NCI-H2029 (cell line): Measurements from ENCODE around the gene KIF13A.
"Not testable (repeated sequence)": the region's sequence is repeated elsewhere in the genome, so short reads cannot be mapped to it uniquely, and the experiment has no call there.

ENCODE experiments used
- DNase-seq: peaks from one replicate; lab custom pipeline; 2025; lab: John Stamatoyannopoulos, UW

KIF13A gene

DNA sequence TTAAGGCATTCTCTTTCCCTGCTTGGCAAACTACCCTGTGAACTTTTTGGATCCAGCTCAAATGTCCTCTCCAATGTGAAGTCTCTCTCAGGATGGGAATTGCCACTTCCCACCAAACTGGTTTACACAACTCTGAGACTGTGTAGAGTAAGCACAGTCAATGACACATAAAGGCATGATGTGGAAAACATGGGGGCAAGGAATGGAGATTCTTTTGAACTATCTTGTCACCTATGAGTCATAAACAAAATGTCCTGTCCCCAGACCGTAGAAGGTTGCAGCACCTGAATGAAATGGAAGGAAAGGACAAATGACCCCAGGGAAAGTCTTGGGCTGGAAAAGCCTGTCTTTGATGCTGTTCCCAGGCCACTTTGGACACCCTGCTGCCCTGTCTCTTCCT lies 11.0 kb upstream of the KIF13A start:
- no peak for DNase-seq

DNA sequence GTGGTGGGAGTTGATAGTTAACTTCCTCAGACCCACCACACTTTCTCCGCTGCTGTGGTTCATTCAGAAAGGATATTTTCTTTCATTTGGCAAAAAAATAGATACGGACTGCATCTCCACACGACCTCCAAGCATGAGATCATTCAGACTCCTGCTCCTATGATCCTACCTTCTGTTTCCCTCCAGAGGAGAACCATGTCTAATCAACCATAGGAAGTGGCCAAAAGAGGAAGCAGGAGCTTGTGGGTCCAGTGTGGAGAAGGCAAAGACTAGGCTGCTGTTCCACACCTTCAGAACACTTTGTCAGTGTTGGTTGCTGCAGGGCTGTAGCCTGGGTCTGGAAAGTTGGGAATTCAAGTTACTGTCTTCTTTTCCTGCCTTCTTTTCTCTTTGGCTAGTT lies 10.6 kb upstream of the KIF13A start:
- no peak for DNase-seq

DNA sequence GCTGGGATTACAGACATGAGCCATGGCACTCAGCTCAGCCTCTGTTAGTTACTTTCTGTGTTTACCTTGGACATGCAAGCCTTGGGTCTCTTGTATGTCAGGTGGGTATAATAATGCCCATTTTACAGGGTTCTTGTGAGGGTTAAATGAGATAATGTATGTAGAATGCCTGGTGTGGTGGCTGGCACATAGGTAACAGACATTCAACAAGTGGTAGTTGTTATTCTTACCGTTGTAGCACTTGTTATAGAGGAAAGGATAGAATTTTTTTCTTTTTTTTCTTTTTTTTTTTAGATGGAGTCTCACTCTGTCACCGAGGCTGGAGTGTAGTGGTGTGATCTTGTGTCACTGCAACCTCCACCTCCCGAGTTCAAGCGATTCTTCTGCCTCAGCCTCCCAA lies 8.0 kb upstream of the KIF13A start:
- DNase-seq = no peak

DNA sequence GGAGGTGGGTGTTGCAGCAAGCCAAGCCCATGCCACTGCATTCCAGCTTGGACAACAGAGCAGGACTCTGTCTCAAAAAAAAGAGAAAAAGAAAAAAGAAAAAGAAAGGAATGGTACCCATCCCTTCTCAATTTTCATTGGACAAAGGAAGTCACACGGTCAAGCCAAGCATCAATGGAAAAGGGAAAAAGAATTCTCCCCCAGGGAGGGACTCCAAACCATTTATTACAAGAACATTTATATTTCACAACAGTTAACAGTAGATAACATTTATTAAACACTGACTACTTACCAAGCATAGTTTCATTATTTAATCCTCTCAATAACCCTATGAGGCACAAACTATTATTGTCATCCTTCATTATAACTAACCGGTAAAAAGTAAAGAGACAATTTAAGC lies 6.6 kb upstream of the KIF13A start:
- no peak for DNase-seq

DNA sequence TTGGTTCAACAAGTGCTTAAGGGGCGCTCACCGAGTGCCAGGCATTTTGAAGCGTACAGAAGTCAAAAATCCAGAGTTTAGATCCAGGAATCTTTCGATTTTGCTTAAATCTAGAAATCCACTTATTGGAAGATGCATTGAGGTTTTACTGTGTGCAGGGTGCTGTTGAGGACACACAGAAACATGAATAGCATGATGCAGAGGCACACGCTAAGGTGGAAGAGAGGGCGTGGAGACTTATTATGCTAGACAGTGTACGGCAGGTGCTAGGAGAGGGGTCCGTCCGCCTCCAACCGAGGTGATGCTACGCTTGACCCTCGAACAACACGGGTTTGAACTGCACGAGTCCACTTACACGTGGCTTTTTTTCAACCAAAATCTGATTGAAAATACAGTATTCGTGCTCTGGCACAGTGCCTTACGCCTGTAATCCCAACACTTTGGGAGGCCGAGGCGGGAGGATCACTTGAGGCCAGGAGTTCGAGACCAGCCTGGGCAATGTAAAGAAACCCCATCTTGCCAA lies 1.0 kb upstream of the KIF13A start:
- DNase-seq = no peak

DNA sequence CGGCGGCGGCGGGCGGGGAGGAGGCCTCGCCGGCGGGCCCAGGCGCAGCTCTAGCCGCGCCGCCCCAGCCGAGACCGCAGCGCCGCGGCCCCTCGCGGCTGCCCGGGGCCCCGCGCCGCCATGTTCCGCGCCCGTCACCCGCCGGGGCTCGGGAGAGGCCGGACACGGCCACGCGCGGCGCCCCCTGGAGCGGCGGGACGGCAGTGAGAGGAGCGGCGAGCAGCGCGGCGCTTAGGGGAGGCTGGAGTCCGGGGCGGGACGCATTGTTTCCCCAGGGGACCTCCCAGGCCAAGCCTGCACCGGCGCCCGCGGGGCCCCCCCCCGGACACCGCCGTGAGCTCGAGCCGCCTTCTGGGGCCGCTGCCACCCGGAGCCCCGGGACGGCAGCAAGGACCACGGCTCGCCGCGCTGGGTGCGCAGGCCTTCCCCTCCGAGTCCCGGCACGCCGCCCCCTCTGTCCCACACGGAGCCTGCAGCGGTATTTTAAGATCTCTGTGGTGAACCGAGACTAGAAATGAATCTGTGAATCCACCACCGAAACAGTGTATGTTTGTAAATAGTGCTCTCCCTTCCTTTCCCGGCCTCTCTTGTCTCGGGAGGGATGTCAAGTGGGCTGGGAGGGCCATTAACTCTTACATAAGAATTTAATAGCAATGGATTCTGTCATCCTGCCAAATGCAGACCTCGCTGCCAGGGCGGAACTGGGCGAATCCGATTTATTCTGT lies 424 bp upstream of the KIF13A start:
- DNase-seq = peak; percentile 90

DNA sequence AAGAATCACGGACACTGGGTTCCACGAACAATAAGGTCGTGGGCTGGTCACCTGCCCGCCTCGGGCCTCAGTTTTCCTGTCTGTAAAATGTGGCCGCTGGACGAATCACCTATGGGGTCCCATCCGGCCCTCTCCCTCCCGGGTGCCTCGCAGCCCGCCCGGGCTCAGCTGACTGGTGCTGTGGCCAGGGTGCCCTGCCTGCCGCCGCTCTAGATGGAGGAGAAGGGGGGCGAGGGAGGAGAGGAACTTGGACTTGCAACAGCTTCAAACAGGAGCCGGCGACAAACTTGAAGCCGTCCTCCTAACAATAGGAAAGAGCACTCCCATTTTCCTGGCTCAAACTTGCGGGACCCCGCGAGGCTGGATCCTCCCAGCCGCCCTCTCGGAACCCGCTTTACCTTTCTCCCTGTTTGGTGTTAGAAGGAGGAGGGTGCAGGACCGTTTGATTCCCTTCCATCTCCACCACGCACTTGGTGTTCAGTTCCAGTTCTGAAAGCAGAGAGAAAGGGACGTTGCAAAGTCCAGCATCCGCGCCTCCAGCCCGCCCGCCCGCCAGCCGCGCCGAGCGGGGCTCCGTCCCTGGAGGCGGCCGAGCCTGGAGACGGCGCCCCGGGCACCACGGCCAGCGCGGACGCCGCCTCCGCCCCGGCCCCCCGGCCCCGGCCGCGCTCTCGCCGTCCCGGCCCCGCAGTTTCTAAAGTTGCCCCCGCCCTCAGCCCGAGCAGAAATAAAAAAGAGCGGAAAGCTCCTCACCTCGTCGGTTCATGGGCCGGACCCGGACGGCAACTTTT lies 584 bp downstream of the KIF13A start:
- no peak for DNase-seq

DNA sequence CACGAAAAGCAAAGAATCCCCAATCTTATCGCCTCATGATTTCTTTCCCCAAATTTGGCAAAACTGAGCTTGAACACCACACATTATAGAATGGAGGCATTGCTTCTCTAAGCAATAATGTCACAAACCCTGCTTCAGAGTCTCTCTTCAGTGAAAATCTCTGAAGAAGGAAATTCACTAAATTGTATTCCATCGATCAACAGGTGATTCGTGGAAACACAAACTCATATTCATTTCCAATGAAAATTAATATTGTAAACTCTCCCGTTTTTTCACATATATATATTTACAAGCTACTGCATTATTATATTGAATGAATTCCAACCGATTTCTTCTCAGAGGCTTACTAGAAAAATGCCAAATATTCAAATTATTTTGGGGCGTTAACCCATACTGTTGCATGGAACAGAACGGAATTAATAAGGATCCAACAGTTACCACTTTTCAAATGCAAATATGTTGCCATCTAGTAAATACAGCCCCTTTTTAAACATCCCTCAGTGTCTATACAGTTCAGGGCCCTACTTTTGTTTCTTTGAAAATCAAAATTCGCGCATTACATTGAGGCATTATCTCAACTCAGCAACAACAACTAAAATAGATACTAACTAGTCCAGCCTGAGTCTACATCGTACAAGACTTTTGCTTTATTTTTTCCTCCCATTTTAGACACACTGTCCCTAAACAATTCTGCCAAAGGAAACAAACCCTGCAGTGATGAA lies 1.3 kb downstream of the KIF13A start:
- no peak for DNase-seq

DNA sequence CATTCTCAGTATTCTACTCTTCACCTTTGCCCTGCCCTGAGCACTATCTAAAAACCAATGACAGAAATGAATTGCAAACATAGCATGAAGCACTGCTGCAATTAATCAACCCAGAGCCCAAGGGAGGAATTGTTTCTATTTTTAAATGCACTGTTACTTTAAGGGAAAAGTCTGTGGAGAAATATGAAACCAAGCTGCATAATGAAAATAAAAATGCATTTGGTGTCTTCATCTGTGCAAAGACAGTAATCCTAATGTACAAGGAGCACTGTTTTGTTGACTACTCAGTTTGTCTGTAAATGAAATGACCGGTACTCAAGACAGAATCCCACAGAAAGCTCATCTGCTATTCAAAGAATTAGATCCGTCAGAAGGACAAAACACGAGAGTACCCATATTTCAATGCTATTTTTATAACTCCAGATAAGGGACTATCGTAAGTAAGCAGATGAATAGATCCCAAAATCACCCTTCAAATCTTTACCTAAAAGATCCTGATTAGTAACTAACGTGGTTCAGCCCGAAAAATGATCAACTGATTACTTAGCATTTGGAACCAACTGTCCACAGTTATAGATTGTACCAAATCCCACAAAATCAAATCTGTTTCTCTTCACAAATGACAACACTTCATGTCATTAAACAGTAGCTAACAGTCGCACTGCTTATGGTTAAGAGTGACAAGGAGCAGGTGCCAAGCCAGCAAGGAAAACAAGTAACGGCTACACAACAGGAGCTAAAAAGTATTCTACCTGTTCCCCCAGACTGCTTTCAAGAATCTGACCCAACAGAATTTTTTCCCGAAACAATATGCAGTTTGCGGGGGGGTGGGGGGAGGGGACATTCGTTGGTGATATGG lies 2.4 kb downstream of the KIF13A start:
- DNase-seq = no peak

DNA sequence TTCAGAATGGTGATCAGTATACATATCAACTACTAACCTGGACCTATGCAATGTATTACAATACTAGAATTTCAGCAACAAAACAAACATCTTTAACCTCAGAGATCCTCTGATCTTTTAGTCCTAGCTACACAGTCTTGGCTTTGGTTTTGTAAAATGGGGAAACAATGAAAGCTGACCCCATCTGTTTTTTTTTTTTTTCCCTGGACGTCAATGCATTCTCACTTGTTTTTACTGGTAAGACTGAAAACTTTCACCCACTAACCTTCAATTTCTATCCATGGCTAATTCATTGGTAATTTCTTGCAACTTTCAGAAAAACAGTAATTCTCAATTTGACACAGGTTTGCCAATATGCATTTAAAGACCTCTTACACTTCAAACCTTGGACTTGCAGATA lies 3.0 kb downstream of the KIF13A start:
- DNase-seq = no peak

DNA sequence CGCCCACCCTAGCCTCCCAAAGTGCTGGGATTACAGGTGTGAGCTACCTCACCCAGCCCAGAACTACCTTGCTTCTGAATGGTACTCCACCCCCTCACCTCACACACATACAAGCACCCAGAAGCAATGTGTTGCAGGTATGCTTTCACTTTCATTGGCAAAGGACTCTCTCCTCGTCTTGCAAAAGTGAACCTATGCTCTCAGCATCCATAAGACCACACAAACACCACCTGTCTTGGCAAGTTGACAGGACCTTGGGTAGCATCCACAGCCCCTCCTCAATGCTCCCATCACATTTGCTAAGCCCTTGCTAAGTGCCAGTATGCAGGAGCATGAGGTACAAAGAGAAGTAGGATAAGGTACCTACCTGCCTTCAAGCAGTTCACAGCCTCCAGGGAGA lies 3.7 kb downstream of the KIF13A start:
- no peak for DNase-seq

DNA sequence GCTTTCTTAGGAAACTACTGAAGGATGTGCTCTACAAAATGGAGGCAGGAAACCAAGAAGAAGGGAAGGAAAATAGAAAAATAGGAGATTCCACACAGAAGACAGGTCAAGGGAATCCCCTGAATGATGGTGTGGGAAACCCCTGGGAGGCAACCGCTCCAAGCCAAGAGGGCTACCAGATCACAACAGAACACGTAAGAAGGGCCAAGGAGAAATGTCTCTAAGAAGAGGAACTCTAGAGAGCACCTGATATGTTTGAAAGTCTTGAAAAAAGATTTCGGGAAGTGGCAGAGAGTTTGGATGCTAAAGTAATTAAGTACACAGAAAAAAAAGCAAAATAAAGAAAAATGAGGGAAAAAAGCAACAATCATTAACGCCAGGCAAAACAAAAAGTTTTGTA lies 7.1 kb downstream of the KIF13A start:
- no peak for DNase-seq

DNA sequence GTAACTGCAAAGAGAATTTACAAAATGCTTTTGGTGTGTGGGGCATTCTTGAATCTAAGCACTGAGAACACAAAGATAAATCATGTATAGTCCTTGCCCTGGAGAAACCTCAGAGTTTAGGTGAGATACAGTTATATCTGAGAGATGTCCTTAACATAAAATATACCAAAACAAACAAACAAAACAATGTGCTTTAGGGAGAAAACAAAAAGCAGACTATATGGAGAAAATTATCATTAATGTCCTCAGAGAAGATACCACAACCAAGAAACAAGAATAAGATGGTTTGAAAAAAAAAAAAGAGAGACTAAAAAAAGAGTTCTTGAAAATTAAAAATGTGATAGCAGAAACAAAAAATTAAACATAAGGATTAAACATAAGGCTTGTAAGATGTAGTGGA lies 8.0 kb downstream of the KIF13A start:
- no peak for DNase-seq

DNA sequence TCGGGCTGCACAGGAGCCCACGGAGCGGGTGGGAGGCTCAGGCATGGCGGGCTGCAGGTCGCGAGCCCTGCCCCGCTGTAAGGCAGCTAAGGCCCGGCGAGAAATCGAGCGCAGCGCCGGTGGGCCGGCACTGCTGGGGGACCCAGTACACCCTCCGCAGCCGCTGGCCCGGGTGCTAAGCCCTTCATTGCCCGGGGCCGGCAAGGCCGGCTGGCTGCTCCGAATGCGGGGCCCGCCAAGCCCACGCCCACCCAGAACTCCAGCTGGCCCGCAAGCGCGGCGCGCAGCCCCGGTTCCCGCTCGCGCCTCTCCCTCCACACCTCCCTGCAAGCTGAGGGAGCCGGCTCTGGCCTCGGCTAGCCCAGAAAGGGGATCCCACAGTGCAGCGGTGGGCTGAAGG lies 11.2 kb downstream of the KIF13A start:
- not testable (repeated sequence) for DNase-seq

DNA sequence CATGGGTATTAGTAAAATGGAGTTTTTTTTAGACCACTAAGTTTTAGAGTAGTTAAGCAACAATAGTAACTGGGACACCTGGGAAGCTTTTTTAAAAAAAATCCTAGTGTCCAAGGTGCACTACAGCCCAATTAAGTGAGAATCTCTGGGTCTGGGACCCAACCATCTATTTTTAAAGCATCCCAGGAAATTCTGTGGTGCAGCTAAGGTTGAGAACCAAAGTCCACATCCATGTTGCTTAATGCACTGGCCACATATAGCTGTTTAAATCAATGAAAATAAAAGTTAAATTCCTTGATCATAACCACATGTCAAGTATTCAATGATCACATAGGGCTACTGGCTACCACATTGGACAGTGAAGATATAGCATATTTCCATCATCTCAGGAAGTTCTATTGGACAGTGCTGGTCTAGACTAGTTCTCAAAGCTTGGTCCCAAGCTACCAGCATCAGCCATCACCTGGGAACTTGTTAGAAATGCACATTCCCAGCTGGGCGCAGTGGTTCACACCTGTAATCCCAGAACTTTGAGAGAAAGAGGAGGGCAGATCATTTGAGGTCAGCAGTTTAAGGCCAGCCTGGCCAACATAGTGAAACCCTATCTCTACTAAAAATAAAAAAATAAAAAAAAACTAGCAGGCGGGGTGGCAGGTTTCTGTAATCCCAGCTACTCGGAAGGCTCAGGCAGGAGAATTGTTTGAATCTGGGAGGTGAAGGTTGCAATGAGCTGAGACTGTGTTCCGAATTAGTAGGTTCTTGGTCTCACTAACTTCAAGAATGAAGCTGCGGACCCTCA lies 12.7 kb downstream of the KIF13A start:
- DNase-seq = no peak

DNA sequence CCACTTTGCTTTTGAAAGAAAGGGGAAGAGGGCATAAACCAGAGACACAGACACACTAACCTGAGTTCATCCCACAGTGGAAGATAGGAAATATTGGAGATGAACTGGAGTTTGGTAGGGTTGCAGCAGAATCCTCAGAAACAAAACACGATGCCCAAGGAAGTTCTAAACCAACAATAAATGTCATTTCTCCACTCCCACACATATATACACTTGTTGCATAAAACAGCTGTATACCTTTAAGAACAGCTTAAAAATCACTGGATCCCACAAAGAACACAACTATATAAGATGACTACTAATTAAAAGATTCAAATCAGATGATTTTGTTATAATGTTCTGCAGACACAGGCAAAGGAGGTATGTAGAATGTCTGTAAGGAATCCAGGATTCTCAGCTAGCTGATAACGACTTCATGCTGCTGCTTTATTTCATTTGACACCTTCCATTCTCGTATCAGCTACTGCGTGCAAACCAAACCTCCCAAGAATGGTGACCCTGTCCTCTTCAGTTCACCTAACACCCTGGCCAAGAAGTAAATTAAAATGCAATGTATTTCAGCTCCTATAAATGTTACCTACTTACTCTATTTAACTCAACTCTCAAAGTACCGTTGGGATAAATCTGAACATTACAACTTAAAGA lies 14.3 kb downstream of the KIF13A start:
- no peak for DNase-seq

DNA sequence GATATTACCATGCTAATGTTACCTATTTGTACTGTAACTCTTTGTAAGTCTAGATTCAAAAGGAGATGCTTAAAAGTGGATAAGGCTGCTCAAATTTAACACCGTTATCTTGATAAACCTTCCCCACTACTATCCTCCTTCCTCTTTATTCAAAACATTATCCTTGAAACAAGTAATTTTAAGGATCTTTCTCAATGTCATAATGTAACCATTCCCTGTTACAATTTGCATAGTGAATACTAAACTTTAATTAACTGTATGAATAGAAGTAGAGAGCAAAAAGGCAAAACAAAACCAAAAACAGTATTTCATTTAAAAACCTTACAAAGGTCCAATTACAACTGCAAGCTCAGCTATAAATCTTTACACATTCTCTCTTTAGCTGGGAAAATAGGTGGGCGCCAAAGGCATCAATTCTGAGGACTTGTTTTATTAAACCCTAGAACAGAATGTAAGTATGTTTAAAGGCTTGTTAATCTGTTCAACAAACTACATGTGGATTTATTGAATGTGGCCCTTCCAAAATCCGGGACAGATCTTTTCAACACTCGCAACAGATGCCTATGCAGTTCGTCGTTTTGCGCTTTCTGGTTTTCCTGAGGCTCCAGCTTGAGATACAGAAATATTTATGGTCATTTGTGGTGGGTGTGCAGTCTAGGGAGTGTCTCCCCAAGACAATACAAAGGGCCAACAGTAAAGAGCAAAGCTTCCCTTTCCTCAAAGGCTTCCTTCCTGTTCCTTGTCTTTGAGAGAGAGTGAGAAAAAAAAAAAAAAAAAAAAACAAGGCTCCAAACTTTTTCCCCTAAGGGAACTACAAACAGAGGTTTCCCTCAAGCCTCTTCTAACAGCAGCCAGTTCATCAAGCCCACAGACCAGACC lies 15.1 kb downstream of the KIF13A start:
- DNase-seq = no peak

DNA sequence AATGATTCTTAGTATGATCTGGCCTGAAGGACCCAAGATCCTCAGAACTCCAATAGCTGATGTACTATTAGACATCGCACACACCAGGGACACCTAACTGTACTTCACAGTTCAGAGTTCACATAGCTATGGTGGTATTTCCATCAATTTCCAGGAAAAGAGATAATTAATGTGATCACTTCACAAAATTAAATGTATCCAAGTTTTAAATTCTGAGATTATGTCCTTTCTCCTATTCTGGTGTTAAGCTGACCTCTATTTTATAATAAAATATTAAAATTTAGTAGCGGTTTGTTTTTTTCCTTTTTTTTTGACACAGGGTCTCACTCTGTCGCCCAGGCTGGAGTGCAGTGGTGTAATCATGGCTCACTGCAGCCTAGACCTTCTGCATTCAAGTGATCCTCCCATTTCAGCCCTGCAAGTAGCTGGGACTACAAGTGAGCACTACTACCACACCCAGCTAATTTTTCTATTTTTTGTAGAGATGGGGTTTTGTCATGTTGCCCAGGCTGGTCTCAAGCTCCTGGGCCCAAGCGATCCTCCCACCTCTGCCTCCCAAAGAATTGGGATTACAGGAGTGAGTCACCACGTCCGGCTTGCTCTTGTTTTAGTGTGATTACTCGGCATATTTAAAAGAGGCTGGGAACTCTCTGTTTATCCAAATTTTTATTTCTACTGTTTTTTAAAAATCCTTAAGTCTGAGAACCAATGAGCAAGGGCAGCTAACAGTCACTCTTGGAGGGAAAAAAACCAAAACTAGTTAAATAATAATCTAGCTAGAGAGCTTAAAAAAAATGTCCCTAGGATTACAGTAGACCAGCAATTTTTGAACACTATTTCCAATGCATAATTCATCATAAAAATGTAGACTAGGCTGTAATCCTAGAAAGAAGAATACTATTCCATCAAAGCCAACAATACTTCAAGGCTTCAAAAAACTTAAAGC lies 16.0 kb downstream of the KIF13A start:
- no peak for DNase-seq
